HepG2 (cell line): ENCODE results near the gene NBEAL1. TPM values are rescaled to one million over a fixed set of nuclear protein-coding genes. Genes with fewer than 3 reads are reported as not detected.

Experiments
- ARHGAP35 ChIP-seq: sonication (generic); formaldehyde crosslinking; IDR thresholded peaks from 2 replicates; pipeline ENCODE4 v1.9.0; 2022; ENCODE audit warnings: mild to moderate bottlenecking, inconsistent platforms, moderate library complexity, missing genetic modification reagents, borderline replicate concordance
- GATAD2A ChIP-seq: IDR thresholded peaks from 2 replicates; pipeline ENCODE4 v1.6.1; 2016
- LCORL ChIP-seq, 2 experiments: fragments of 450-650 bp in 1 of 2; sonication (generic) in 1 of 2; formaldehyde crosslinking in 1 of 2; IDR thresholded peaks; 2 replicates each; pipeline versions ENCODE4 v1.5.0 to v1.6.1; 2017 to 2020; ENCODE audit warnings: antibody characterized with exemption in 1 of 2, missing genetic modification reagents in 1 of 2
- NFE2L1 ChIP-seq: sonication (generic); formaldehyde crosslinking; IDR thresholded peaks from 2 replicates; pipeline ENCODE4 v1.4.0; 2020; ENCODE audit warnings: missing genetic modification reagents, mild to moderate bottlenecking, borderline replicate concordance
- NPAS2 ChIP-seq: sonication (generic); formaldehyde crosslinking; IDR thresholded peaks from 2 replicates; pipeline ENCODE4 v1.8.0; 2022; ENCODE audit warnings: mild to moderate bottlenecking, missing genetic modification reagents, borderline replicate concordance
- PAWR ChIP-seq: sonication (generic); formaldehyde crosslinking; IDR thresholded peaks from 2 replicates; pipeline ENCODE4 v1.4.0; 2020; ENCODE audit warnings: missing genetic modification reagents, mild to moderate bottlenecking, borderline replicate concordance
- RXRB ChIP-seq: IDR thresholded peaks from 2 replicates; pipeline ENCODE4 v1.6.1; 2016; ENCODE audit warnings: borderline replicate concordance, missing genetic modification reagents, missing compliant biosample characterization
- THYN1 ChIP-seq: sonication (generic); formaldehyde crosslinking; IDR thresholded peaks from 2 replicates; pipeline ENCODE4 v1.8.1; 2023; ENCODE audit warnings: low read depth, mild to moderate bottlenecking, moderate library complexity, missing genetic modification reagents, borderline replicate concordance
- TP53 ChIP-seq: sonication (generic); formaldehyde crosslinking; conservative IDR thresholded peaks from 2 replicates; pipeline ENCODE4 v1.4.0; 2020; ENCODE audit warnings: missing genetic modification reagents
- ZBTB7B ChIP-seq: sonication (generic); formaldehyde crosslinking; IDR thresholded peaks from 2 replicates; pipeline ENCODE4 v1.4.0; 2020; ENCODE audit warnings: missing genetic modification reagents
- ZNF160 ChIP-seq: sonication (generic); formaldehyde crosslinking; IDR thresholded peaks from 2 replicates; pipeline ENCODE4 v1.8.0; 2022; ENCODE audit warnings: mild to moderate bottlenecking, inconsistent platforms, missing genetic modification reagents
- ZNF501 ChIP-seq: sonication (generic); formaldehyde crosslinking; IDR thresholded peaks from 2 replicates; pipeline ENCODE4 v1.5.1; 2020; ENCODE audit warnings: mild to moderate bottlenecking, moderate library complexity, missing genetic modification reagents
- ZNF607 ChIP-seq: sonication (generic); formaldehyde crosslinking; IDR thresholded peaks from 2 replicates; pipeline ENCODE4 v1.5.1; 2020; ENCODE audit warnings: missing genetic modification reagents, mild to moderate bottlenecking, borderline replicate concordance
- ZNF670 ChIP-seq: sonication (generic); formaldehyde crosslinking; IDR thresholded peaks from 2 replicates; pipeline ENCODE4 v1.8.0; 2022; ENCODE audit warnings: mild to moderate bottlenecking, missing genetic modification reagents, borderline replicate concordance
- ZNF75D ChIP-seq: sonication (generic); formaldehyde crosslinking; IDR thresholded peaks from 2 replicates; pipeline ENCODE4 v1.8.1; 2023; ENCODE audit warnings: missing genetic modification reagents, mild to moderate bottlenecking, borderline replicate concordance
- ZNF773 ChIP-seq: sonication (generic); formaldehyde crosslinking; IDR thresholded peaks from 2 replicates; pipeline ENCODE4 v1.4.0; 2020; ENCODE audit warnings: missing genetic modification reagents, borderline replicate concordance
- polyA plus RNA-seq, 8 experiments: library from polyadenylated mRNA; depleted of rRNA in 3 of 8; stranded (reverse) in 7 of 8; unstranded in 1 of 8; fragments of >200 nt; fragmentation: Illumina TruSeq in 4 of 8; extraction: Trizol in 4 of 8; gene quantifications; 2 replicates each; pipeline versions ENCODE4 v1.2.1 to v1.2.3, GENCODE V29; 2011 to 2016; ENCODE audit warnings: low read depth in 4 of 8, missing spikeins in 1 of 8, mixed read lengths in 1 of 8; ENCODE audit not compliant: insufficient read depth in 1 of 8
- total RNA-seq, 5 experiments: library from RNA; depleted of rRNA; stranded (reverse); fragments of >200 nt; fragmentation: Illumina TruSeq; extraction: Trizol; gene quantifications; 2 replicates each; pipeline ENCODE4 v1.2.3, GENCODE V29; 2016; ENCODE audit warnings: low read depth in 1 of 5
- TF ChIP-seq, protein P1 (sequence below): sonication (generic); formaldehyde crosslinking; IDR thresholded peaks from 2 replicates; pipeline ENCODE4 v1.8.0; 2022; ENCODE audit warnings: mild to moderate bottlenecking, missing genetic modification reagents, borderline replicate concordance
- TF ChIP-seq, protein P2 (sequence below): sonication (generic); formaldehyde crosslinking; IDR thresholded peaks from 2 replicates; pipeline ENCODE4 v1.8.1; 2023; ENCODE audit warnings: missing genetic modification reagents, inconsistent platforms, borderline replicate concordance
- TF ChIP-seq, protein P3 (sequence below): sonication (generic); formaldehyde crosslinking; IDR thresholded peaks from 2 replicates; pipeline ENCODE4 v1.9.0; 2021; ENCODE audit warnings: missing genetic modification reagents, mild to moderate bottlenecking, borderline replicate concordance
- TF ChIP-seq, protein P4 (sequence below): sonication (generic); formaldehyde crosslinking; IDR thresholded peaks from 2 replicates; pipeline ENCODE4; 2020; ENCODE audit warnings: missing genetic modification reagents, mild to moderate bottlenecking, borderline replicate concordance

NBEAL1 gene
- total and polyA plus RNA-seq, 2 of the 13 experiments (the other 11 are each of a cell fraction or from before 2014, with no cell fraction given): 6.4 to 15.7 TPM

DNA sequence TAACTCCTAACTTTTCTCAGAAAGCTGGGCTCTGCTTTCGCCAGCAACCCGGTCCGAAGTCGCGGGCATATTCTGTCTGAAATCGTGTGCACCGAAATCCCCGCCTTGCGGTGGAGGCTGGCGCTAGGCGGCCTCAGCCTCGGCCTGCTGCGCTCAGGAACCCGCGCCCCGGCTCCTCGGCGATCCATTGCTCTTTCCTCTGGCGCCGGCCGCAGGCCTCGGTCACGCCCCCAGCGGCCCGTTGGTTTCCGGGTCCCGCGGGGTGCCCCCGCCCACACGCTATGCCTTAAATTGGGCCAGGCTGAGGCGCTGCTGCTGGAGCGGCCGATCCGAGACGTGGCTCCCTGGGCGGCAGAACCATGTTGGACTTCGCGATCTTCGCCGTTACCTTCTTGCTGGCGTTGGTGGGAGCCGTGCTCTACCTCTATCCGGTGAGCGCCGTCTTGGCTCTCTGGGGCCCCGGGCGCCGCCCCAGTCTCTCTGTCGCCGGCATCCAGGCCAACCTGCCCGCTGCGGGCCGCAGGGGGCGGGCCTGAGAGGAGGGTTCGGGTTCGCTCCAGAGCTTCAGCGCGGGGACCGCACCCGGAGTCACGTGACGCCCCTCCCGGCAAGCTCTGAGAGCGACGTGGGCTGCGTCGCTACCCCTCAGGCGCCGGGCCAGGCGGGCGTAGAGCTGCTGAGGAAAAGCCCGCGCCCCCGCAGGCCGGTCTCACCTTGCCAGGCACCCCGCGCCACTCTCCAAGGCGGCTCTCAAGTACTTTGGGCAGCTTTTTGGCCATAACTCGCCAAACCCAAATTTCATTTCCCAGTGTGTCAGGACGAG is 224.2 kb downstream of the NBEAL1 start, which contains the start of gene CYP20A1 (continued):
- TF ChIP-seq, protein P1, sequence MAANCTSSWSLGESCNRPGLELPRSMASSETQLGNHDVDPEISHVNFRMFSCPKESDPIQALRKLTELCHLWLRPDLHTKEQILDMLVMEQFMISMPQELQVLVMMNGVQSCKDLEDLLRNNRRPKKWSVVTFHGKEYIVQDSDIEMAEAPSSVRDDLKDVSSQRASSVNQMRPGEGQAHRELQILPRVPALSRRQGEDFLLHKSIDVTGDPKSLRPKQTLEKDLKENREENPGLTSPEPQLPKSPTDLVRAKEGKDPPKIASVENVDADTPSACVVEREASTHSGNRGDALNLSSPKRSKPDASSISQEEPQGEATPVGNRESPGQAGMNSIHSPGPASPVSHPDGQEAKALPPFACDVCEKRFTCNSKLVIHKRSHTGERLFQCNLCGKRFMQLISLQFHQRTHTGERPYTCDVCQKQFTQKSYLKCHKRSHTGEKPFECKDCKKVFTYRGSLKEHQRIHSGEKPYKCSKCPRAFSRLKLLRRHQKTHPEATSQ (CRISPR knock-in tag): peak; percentile 90; the same call in 1 of the 2 replicates
- peak; percentile 89 for TF ChIP-seq ZNF160 (CRISPR knock-in tag)
- peak; percentile 39 for TF ChIP-seq ZBTB7B (CRISPR knock-in tag)
- peak; percentile 73; the same call in 1 of the 2 replicates for TF ChIP-seq NFE2L1 (CRISPR knock-in tag)
- TF ChIP-seq, protein P2, sequence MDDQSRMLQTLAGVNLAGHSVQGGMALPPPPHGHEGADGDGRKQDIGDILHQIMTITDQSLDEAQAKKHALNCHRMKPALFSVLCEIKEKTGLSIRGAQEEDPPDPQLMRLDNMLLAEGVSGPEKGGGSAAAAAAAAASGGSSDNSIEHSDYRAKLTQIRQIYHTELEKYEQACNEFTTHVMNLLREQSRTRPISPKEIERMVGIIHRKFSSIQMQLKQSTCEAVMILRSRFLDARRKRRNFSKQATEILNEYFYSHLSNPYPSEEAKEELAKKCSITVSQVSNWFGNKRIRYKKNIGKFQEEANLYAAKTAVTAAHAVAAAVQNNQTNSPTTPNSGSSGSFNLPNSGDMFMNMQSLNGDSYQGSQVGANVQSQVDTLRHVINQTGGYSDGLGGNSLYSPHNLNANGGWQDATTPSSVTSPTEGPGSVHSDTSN (CRISPR knock-in tag): peak; percentile 84; the same call in 1 of the 2 replicates
- TF ChIP-seq, protein P3, sequence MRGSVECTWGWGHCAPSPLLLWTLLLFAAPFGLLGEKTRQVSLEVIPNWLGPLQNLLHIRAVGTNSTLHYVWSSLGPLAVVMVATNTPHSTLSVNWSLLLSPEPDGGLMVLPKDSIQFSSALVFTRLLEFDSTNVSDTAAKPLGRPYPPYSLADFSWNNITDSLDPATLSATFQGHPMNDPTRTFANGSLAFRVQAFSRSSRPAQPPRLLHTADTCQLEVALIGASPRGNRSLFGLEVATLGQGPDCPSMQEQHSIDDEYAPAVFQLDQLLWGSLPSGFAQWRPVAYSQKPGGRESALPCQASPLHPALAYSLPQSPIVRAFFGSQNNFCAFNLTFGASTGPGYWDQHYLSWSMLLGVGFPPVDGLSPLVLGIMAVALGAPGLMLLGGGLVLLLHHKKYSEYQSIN (CRISPR knock-in tag): no peak
- 0 out of 2 replicates have a peak, but pooled peaks have one; percentile 79 for TF ChIP-seq ZNF75D (CRISPR knock-in tag)
- TF ChIP-seq ZNF670 (CRISPR knock-in tag): peak; percentile 44; the same call in 1 of the 2 replicates
- TF ChIP-seq ZNF607 (CRISPR knock-in tag): peak; percentile 93
- peak; percentile 64 for TF ChIP-seq ARHGAP35
- TF ChIP-seq PAWR (CRISPR knock-in tag): no peak
- peak; percentile 66; the same call in 1 of the 2 replicates for TF ChIP-seq RXRB (CRISPR knock-in tag)
- peak; percentile 47; the same call in 1 of the 2 replicates for TF ChIP-seq THYN1 (CRISPR knock-in tag)
- TF ChIP-seq ZNF501 (CRISPR knock-in tag): peak; percentile 98
- TF ChIP-seq NPAS2 (CRISPR knock-in tag): no peak
- 0 out of 2 replicates have a peak, but pooled peaks have one; percentile 74 for TF ChIP-seq TP53 (CRISPR knock-in tag)
- TF ChIP-seq, protein P4, sequence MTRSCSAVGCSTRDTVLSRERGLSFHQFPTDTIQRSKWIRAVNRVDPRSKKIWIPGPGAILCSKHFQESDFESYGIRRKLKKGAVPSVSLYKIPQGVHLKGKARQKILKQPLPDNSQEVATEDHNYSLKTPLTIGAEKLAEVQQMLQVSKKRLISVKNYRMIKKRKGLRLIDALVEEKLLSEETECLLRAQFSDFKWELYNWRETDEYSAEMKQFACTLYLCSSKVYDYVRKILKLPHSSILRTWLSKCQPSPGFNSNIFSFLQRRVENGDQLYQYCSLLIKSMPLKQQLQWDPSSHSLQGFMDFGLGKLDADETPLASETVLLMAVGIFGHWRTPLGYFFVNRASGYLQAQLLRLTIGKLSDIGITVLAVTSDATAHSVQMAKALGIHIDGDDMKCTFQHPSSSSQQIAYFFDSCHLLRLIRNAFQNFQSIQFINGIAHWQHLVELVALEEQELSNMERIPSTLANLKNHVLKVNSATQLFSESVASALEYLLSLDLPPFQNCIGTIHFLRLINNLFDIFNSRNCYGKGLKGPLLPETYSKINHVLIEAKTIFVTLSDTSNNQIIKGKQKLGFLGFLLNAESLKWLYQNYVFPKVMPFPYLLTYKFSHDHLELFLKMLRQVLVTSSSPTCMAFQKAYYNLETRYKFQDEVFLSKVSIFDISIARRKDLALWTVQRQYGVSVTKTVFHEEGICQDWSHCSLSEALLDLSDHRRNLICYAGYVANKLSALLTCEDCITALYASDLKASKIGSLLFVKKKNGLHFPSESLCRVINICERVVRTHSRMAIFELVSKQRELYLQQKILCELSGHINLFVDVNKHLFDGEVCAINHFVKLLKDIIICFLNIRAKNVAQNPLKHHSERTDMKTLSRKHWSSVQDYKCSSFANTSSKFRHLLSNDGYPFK (CRISPR knock-in tag): peak; percentile 94
- TF ChIP-seq LCORL (IDR thresholded peaks at IDR 0.05): peak; percentile 90
- TF ChIP-seq LCORL (CRISPR knock-in tag; IDR thresholded peaks at IDR 0.05): peak; percentile 96
- TF ChIP-seq ZNF773 (CRISPR knock-in tag): peak; percentile 59; the same call in 1 of the 2 replicates
- TF ChIP-seq GATAD2A (CRISPR knock-in tag): no peak; the same call in 1 of the 2 replicates
